Stimulated activated CD8-positive, alpha-beta memory T cell treated with anti-CD3 and anti-CD28 coated beads, Interleukin-7, amount 100 ng/mL, for 48 hours (primary cell): ENCODE results near the gene PAQR9.
A peak's percentile ranks its signal among the peaks of the same experiment; 100 is the strongest.
"Not testable (repeated sequence)": the region's sequence is repeated elsewhere in the genome, so short reads cannot be mapped to it uniquely, and the experiment has no call there.

ENCODE experiments used
- DNase-seq, 2 donors: peaks; one replicate each; pipeline ENCODE4 v3.0.0-alpha.2; 2020; ENCODE audit warnings: low read depth in 1 of 2; ENCODE audit errors: extremely low read depth in 1 of 2

The PAQR9 gene, protein sequence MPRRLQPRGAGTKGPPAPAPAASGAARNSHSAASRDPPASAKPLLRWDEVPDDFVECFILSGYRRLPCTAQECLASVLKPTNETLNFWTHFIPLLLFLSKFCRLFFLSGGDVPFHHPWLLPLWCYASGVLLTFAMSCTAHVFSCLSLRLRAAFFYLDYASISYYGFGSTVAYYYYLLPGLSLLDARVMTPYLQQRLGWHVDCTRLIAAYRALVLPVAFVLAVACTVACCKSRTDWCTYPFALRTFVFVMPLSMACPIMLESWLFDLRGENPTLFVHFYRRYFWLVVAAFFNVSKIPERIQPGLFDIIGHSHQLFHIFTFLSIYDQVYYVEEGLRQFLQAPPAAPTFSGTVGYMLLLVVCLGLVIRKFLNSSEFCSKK

GRCh38 chr3:142963516-142964448 is at the start of gene PAQR9:
PAQR9 (minus strand) TSS chr3:142963674; CDS start chr3:142963336, 338 bp downstream.
- DNase-seq, result no peak

DNA sequence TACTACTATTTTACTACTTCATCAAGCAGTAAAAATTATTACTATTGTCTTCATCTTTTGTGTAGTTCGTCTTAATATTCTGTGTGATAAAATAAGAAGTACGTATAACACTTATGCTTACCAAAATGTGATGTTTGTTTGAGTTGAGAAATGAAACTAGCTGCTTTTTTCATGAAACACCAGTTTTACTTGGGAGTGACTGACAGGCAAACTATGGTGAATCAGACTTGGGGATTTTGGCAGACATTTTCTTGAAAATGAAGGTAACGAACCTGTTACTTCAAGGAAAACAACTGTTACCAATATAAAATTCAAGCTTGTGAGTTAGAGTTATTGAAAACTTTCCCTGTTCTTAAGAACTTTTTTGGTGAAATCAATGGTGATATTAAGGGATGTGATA is 48.2 kb upstream of the PAQR9 start:
- no peak for DNase-seq

DNA sequence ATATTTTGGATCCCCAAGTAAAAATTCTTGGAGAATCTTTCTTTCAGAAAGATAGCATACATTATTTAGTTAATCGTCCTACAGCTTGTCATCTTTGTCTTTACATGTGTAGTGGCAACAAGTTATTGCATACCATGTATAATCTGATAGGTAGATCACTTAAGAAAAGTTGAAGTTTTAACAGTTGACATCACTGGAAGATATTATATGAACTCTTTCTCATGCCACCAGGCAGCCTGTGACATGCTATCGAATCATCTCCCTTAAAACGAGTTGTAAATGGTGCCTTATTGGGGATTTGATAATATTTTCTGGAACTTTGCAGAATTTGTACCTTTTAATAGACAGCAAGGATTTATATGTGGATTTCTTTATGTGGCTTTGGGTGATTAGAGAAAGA is 46.5 kb upstream of the PAQR9 start:
- DNase-seq, result no peak

GRCh38 chr3:143004823-143005222 is 41.3 kb upstream of the PAQR9 start:
- DNase-seq, result no peak

GRCh38 chr3:143002727-143003126 is 39.3 kb upstream of the PAQR9 start:
- no peak for DNase-seq

GRCh38 chr3:143002083-143002712 is 38.7 kb upstream of the PAQR9 start:
- DNase-seq, result no peak

GRCh38 chr3:143001369-143002082 is 38.1 kb upstream of the PAQR9 start, which contains the start of gene U2SURP:
U2SURP (plus strand) TSS chr3:143001570; CDS start chr3:143001629, 59 bp downstream.
- peak; percentile 77 to 89 for DNase-seq

DNA sequence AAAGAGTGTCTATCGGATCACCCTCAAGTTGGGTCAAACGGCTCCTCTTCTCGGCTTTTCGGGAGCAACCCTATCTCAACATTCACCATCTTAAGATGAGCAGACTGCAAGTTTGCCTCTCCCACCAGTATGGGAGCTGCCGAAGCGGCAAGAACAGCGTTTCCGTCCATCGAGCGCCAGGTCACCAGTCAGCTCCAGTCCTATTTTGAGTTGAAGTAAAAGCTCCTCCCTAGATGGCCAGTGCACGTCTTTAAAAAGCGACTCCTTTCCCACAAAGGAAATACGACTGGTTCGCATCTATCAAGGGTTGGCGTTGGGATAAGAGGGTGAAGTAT is 37.5 kb upstream of the PAQR9 start:
- DNase-seq, result peak in 1 of 2 donors; percentile 46

DNA sequence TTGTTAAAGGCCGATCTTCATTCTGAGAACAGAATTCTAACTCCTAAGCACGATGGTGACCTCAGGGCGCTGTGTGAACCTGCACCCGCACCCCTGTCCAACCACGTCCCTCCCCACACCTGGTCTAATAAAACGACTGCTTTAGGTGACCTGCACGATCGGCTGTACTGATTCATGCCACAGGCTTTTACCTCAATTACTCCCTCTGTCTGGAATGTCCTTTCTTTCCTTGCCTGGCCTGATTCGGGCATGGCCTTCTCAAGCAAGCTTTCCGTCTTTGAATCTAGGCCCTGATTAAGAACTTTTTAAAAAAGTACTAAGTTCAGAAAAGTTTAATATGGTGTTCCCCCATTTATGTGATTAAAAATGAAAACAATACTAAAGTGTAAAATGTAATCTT is 37.1 kb upstream of the PAQR9 start:
- DNase-seq, result no peak

DNA sequence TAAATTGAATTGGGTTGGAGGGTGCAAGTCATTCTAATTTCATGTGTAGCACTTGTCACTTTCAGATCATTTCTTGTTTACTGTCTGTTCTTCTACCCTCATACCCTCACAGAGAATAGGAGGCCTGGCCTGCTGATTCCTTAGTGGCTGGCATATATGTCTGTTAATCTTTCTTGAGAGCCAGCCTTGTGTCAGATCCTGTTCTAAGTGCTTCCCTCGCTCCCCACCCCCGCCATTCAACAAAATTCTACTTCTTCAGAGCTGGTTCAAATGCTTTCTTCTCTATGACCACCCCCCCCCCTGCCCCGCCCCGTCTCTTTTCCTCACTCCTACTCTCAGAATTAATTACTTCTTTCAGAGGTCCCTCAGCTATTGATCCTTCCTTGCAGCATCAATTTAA is 36.4 kb upstream of the PAQR9 start:
- DNase-seq, result no peak

DNA sequence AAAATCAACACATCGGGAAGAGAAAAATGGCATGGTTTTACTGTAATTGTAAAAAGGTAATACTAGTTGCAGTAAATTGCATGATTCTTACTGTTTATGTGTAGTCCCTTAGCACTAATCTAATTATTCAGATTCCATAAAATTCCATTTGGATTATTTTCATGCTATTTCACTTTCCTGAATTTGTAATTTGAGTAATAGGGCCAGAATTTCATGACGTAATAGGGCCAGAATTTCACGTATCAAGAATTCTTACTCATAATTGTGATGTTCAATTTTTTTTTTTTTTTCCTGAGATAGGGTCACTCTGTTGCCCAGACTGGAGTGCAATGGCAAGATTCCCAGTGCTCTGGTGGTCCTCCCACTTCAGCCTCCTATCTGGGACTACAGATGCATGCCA is 35.0 kb upstream of the PAQR9 start:
- DNase-seq, result no peak

GRCh38 chr3:142997330-142997729 is 33.9 kb upstream of the PAQR9 start:
- DNase-seq, result no peak

- DNase-seq, result peak; percentile 11 to 18
Observed at GRCh38 chr3:142993958-142994442, 30.5 kb upstream of the PAQR9 start.

- DNase-seq, result no peak
Observed at GRCh38 chr3:142992323-142992722, 28.8 kb upstream of the PAQR9 start.

DNA sequence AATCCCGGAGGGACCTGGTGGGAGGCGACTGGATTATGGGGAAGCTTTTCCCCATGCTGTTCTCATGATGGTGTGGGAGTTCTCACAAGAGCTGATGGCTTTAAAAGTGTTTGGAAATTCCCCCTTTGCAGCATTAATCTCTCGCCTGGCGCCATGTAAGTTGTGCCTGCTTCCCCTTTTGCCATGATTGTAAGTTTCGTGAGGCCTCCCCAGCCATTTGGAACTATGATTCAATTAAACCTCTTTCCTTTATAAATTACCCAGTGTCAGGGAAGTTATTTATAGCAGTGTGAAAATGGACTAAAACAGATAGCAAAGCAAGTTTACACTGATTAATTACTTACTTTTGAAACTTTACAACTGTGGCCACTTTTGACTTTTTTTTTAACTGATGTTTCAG is 27.2 kb upstream of the PAQR9 start:
- DNase-seq, result no peak

DNA sequence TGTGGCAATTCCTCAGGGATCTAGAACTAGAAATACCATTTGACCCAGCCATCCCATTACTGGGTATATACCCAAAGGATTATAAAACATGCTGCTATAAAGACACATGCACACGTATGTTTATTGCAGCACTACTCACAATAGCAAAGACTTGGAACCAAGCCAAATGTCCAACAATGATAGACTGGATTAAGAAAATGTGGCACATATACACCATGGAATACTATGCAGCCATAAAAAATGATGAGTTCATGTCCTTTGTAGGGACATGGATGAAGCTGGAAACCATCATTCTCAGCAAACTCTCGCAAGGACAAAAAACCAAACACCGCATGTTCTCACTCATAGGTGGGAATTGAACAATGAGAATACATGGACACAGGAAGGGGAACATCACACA is 25.4 kb upstream of the PAQR9 start:
- not testable (repeated sequence) for DNase-seq

DNA sequence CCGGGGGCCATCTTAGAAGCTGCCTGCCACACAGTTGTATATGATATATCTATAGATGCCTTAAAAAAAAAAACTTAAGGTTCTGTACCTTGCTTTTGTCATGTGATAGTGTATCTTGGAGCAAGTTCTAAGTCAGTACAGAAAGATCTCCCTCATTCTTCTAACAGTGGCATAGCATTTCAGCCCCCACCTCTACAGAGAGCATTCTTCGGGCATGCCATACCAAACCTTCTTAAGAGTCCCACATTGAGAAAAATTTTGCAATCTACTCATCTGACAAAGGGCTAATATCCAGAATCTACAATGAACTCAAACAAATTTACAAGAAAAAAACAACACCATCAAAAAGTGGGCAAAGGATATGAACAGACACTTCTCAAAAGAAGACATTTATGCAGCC is 24.7 kb upstream of the PAQR9 start:
- DNase-seq, result not testable (repeated sequence)

GRCh38 chr3:142987707-142988106 is 24.2 kb upstream of the PAQR9 start:
- no peak for DNase-seq

DNA sequence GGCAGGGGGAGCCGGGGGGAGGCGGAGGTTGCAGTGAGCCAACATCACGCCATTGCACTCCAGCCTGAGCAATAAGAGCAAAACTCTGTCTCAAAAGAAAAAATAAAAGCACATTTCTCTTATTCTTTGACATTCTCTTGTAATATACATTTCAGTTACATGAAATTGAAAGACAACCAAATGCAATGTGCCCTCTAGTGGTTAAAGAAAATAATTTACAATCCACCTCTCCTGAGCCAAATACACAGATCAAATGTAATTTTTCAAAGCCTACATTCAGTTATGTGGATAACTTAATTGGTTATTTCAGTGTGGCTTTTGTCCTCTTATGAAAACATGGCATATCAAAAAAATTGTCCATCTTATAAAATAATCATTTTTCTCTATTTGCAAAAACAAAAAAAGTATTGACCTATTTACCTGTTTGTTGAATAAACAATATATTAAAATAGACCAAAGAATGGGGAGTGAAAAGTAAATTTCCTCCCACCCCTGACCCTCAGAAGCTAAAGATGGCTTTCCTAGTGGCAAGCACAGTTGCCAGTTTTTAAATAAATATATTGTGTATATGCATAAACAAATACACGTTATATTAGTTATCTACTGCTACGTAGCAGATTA is 23.7 kb upstream of the PAQR9 start:
- DNase-seq, result no peak

GRCh38 chr3:142984255-142984654 is 20.8 kb upstream of the PAQR9 start:
- no peak for DNase-seq
